Measurements from ENCODE around the gene EML4.
"Not testable (repeated sequence)": the region's sequence is repeated elsewhere in the genome, so short reads cannot be mapped to it uniquely, and the experiment has no call there.

EML4 gene

DNA sequence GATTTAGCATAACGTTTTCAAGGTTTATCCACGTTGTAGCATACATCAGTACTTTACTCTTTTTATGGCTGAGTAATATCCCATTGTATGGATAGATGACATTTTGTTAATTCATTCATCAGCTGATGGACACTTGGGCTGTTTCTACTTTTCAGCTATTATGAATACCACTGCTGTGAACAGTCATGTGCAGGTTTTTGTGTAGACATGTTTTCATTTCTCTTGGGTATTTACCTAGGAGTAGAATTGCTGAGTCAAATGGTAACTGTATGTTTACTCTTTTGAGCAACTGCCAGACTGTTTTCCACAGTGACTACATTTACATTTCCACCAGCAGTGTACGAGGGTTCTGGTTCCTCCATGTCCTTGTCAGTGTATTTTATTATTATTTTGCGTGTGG is 158.0 kb downstream of the EML4 start:
- in situ Hi-C loops (cut with HindIII; ENCODE audit: low sequenced_read_pairs): no loop called here

DNA sequence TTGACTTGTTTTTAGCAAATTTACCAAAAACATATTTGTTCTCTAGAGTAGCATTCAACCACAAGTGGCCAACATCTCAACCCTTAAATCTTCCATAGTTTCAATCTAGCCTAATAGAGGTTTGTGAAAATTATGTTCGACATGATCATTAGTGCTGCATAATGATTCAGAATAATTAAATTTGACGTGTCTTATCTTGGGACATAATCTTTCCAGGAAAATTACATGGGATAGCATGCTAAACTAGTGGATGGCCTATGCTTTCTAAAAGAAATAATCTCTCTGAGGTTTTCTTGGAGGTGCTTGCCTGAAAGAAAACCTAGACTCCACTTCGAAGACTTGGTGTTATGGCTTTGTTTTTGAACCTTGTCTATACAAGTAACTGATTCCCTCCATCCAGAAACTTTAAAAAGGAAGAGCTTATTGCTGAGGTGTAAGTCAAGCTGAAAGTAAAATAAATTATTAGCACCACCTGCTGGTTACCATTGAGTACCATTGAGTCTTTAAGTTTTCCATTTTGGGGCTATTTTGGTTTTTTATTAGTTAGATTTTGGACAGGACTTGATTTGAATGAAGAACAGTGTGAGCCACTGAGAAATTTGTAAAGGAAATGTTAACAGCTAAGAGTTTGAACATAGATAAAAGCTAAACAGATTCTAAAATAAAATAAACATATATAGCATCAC is 159.1 kb downstream of the EML4 start:
- in situ Hi-C loops (cut with HindIII; ENCODE audit: low sequenced_read_pairs): no loop called here

DNA sequence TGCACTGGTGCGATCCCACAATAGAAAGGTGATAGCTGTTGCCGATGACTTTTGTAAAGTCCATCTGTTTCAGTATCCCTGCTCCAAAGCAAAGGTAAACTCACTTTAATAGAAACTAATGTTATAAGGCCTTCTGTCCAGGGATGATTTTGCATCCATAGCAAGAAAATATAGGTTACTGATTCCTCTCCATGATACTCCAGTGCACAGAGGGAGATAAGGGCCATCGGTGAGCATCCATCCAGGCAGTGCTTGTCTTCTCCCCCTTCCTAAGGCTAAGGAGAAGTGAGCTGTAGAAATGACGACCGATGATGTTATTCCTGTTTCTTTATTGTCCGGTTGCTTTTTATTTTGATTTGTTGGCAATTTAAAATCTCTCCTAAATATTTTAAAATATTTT is 159.8 kb downstream of the EML4 start:
- in situ Hi-C loops (cut with HindIII; ENCODE audit: low sequenced_read_pairs): no loop called here

DNA sequence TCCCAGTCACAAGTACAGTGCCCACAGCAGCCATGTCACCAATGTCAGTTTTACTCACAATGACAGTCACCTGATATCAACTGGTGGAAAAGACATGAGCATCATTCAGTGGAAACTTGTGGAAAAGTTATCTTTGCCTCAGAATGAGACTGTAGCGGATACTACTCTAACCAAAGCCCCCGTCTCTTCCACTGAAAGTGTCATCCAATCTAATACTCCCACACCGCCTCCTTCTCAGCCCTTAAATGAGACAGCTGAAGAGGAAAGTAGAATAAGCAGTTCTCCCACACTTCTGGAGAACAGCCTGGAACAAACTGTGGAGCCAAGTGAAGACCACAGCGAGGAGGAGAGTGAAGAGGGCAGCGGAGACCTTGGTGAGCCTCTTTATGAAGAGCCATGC is 160.6 kb downstream of the EML4 start:
- in situ Hi-C loops (cut with HindIII; ENCODE audit: low sequenced_read_pairs): no loop called here

DNA sequence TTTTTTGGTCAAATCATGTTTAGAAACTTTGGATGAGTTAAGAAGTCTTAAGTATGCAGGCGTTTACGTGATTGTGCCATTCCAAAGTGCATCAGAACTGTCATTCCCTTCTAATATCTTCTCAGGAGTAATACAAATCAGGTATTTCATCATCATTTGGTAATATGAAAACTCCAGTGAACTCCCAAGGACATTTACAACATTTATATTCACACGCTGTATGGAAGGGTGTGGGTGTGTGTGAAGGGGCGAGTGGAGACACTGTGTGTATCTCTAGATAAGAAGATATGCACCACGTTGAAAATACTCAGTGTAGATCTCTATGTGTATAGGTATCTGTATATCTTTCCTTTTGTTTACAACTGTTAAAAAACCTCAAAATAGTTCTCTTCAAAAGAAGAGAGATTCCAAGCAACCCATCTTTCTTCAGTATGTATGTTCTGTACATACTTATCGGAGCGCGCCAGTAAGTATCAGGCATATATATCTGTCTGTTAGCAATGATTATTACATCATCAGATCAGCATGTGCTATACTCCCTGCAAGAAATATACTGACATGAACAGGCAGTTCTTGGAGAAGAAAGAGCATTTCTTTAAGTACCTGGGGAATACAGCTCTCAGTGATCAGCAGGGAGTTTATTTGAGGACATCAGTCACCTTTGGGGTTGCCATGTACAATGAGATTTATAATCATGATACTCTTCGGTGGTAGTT is 162.6 kb downstream of the EML4 start:
- in situ Hi-C loops (cut with HindIII; ENCODE audit: low sequenced_read_pairs): no loop called here

DNA sequence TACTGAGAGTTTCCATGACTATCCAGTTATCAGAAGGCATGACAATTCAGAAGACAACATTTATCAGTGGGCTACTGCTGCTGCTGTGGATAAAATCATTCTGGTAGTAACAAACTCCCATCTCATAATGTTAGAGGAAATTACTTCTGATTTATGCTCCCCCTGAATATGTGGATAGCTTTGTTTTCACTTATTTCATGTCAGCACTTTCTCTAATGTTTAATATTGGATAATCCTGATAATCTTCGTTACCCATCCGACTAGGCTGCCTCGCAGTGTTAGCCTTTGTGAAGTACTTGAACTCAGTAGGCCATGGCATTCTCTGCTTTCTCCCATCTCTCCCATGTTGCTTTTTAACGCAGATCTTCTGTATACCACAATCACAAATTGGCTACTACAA is 163.4 kb downstream of the EML4 start:
- in situ Hi-C loops (cut with HindIII; ENCODE audit: low sequenced_read_pairs): no loop called here

DNA sequence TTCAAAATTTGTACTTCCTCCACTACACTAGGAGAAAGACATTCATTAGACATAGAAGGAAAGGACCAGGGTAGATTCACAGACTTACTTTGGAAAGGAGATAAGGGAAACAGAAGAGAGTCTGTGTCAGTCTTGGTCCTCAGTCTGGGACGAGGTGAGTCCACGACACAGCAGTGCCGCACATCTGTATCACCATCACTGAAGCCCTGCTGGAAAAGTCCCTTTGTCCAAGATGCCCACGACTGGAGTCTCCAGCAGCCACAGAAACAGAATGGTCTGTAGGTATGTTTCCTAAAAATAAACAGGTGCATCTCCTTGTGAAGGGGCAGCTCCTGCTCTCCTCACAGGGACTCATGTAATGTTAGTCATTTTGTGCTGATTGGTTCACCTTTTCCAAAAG is 164.4 kb downstream of the EML4 start:
- in situ Hi-C loops (cut with HindIII; ENCODE audit: low sequenced_read_pairs): no loop called here

DNA sequence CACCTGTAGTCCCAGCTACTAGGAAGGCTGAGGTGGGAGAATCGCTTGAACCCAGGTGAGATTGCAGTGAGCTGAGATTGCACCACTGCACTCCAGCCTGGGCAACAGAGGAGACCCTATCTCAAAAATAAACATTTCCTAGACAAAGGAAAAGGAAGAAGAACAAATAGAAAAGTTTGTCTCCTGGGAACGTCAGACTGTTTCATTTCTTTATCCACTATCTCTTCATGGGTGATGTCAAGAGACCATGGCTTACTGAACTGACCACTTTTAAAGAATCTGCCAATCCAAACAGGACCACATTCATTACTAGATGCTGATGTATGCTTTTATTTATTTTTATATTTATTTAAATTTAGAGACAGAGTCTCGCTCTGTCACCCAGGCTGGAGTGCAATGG is 165.1 kb downstream of the EML4 start:
- in situ Hi-C loops (cut with HindIII; ENCODE audit: low sequenced_read_pairs): no loop called here

DNA sequence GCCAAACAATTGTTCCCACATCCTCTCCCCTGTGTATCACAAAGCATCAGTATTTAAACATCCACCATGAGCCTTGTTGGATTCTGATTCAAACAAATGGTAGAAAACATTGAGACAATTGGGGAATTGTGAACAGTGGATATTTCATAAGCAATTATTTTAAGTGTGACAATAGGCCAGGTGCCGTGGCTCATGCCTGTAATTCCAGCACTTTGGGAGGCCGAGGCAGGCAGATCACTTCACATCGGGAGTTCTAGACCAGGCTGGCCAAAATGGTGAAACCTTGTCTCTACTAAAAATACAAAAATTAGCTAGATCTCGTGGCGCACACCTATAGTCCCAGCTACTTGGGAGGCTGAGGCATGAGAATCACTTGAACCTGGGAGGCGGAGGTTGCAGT is 165.7 kb downstream of the EML4 start:
- in situ Hi-C loops (cut with HindIII; ENCODE audit: low sequenced_read_pairs): not testable (repeated sequence)

DNA sequence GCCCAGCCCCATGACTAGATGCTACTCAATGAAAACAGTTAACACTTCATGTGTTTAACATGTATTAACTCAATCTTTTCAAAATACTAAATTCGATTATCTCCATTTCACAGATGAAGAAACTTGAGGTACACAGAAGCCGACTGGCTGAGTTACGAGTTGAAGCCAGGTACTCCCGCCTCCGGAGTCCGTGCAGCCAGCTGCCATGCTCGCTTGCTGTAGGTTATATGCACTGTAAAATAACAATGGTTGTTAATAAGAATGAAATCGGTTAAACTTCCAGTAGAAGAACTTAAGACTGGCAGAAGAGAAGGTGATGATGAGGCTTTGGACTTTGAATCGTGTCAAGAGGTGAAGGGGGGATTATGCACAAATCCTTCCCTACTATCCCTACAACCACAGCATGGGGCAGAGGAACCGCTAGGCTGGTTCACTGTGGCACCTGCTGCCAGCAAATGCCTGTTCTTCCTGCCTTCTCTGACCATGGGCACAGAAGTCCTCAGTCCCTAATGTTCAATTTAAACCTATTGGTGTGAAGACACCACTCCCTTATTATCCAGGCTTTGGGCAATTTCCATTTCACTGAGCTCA is 166.5 kb downstream of the EML4 start:
- in situ Hi-C loops (cut with HindIII; ENCODE audit: low sequenced_read_pairs): no loop called here

DNA sequence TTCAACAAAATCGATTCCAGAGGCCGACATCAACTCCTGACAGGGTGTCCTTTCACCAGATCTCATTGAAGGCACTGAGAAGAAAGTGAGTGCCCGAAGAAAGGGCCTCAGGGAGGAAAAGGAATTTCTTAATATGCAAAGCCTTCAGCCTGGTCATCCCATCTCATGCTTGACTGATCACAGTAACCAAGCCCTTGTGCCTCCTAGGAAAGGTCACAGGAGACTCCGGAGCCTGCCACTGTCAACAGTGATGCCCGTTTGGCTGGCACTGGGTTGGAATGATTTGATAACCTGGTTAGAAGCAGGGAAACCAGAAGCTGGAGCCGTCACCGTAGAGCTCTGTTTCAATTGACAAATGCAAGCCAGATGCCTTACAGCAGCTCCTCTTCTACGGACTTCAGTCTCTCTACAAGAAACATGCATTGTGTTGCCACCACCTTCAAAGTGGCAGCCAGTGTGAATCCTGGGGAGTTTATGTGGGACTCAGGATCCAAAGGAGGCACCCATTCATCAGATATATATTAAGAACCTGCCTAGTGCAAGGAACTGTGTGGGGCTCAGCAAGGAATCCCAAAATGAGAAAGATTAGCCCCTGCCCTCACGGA is 167.3 kb downstream of the EML4 start:
- in situ Hi-C loops (cut with HindIII; ENCODE audit: low sequenced_read_pairs): no loop called here

DNA sequence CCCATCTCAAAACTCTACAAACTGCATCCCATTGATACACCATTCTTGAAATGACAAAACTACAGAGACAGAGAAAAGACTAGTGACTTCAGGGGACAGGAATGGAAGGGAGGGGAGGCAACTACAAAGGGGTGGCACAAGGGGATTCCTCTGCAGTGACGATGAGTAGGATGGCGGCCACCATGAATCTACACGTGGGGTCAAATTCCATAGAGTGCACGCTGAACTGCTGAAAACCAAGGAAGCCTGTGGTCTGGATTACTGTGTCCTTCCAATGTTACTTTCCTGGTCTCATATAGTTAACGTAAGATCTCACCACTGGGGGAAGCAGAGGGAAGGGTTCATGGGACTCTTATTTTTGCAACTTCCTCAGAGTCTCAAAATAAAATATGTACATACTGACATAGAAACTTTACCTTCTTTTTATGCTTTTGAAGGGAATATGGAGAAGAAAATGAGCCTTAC is 168.2 kb downstream of the EML4 start:
- in situ Hi-C loops (cut with HindIII; ENCODE audit: low sequenced_read_pairs): no loop called here

DNA sequence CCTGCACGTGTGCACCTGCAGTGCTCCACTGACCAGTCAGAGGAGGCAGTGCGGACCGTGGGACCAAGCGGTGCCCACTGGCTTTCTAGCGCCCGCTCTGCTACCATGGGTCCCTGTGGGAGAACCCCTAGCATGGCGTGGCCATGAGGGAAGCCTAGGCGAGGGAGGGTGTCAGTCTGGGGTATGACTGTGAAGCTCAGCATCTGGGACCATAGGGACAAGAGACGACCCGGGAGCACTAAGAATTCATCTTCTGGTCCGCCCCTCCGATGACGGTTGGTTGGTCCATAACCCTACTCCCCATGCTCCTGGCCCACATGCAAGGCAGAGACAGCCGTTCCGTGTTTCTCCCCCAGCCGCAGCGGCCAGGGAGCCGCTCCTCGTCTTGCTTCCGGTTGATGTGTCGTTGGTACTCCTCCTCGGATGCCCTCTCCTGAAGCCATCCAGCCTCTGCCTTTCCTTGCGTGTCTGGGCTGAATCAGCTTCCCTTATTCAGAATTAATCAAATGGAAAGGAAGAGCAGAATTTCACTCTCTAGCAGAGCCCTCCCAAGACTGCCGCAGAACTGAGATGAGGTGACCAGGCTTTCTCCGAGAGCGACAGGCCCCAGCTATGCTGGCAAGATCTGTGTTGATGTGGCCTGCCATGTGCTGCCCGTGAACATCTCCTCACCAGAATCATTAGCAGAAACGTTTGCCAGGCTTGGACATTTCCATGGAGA is 168.9 kb downstream of the EML4 start:
- in situ Hi-C loops (cut with HindIII; ENCODE audit: low sequenced_read_pairs): no loop called here

DNA sequence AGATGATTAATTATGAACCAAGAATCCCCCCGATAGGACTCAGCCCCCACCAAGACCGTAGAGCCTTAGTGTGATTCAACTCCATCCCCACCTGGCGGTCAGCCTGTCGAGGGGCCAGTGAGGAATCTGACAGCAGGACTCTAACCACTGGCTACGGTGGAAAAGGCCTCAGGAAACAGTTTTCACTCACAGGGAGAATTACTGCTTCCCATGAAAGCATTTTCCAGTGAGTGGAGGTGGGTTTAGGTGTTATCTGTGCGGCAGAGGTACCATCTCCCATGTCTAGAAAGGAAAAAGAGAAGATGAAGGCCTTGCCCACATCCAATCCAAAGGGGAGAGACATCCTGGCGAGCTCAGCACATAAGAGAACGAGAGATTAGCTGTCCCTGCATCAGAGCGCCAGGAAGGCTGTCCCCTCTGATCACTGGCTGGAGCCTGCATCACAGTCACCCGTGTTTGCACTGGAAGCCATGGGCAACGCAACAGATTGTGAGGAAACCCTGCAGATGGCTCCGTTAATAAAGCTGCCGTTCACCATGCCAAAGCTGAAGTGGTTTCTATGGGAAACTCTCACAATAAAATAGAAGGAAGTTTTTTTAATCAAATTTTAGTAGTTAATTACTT is 169.5 kb downstream of the EML4 start:
- in situ Hi-C loops (cut with HindIII; ENCODE audit: low sequenced_read_pairs): no loop called here

DNA sequence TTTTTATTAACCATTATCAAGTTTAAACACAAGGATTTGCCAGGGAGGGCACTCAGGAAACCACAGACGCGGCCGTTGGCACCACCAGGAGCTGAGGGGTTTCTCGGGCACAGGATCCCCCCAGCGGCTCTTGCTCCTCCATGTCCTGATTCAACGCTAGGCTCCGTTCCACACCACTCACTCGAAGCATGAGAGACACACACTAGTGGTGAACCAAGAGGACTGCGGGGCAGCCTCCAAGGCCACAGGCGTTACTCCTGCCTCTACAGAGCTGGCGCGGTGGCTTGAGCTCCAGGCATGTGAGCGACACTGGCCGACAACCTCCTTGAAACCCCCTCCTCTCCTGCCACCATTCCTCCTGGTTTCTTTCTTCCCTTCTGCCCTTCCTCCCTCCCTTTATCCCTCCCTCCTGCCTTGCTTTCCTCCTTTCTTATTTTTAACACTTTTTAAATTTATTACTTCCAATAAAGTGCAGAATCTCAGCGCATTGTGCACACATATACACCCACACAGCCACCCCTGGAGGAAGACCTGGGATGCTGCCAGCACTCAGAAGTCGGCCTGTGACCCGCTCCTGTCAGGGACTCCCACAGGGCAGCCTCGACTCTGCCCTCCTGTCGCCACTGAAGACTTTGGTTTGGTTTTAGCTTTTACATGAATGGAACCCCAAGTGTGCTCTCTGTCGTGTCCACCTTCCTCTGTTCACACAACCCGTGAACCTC is 170.2 kb downstream of the EML4 start:
- in situ Hi-C loops (cut with HindIII; ENCODE audit: low sequenced_read_pairs): no loop called here

DNA sequence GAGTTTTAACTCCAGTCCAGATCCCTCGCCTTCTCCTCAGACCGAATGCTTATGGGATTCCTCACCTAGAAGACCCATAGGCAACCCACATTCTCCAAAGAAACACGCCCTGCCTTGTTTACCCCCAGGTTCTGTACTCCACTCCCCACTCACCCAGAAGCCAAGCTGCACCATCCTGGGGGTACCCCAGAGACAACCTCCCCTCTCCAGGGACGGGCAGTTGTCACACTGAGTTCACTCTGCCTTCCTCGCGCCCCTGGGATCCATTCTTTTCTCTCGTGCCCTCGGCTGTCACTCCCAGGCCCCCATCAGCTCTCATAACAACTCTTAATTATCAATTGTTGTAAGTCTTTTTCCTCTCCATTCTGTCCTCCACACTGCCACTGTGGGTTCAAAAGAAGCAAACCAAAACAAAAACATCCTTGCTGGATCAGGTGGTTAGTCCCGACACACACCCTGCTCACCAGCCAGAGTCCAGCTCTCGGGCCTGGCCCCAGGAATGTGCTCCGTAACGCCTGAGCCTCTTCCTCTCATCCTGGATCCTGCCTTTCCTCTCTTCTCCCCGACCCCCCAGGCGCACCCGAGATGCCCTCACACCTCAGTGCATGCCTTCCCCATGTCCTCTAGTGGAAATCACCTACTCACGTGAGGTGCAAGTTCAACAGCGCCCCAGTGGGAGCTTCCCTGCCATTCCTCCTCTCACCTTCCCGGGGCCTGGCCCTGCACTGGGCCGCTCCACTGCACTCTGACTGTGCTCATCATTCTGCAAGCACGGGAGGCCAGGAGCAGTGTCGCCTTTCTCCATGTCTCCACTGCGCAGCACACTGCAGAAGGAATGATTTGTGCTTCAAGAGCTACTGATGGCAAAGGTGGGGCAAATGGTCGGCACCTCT is 171.1 kb downstream of the EML4 start:
- in situ Hi-C loops (cut with HindIII; ENCODE audit: low sequenced_read_pairs): no loop called here

DNA sequence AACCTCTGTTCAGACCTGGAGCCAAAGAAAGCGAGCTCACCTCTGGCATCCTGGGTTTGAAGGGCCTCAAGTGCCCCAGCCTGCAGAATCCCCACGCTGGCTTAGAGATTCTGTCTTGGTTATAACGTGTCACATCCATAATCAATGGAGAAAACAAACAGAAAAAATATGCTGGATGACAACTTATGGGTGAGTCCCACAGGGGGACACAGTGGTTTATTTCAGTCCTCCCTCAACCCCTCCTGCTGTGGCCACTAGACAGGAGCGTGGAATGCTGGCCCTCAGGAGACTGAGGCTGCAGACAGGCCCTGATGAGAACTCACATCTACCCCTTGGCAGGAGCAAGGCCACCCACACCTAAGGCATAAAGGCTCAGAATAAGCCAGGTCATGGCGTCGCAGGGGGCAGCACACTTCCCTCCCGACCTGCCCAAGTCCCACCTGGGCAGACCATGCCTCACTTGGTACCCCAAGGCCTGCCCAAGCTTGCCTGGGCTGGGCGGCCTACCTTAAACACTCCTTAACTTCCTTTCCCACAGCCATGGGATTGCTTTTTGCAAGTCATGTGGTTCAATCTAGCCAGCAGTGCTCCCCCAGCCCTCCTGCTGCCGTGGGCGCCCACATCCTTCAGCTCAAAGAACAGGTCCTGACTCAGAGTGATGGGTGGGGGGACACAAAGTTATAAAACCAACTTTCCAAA is 171.9 kb downstream of the EML4 start:
- in situ Hi-C loops (cut with HindIII; ENCODE audit: low sequenced_read_pairs): no loop called here

DNA sequence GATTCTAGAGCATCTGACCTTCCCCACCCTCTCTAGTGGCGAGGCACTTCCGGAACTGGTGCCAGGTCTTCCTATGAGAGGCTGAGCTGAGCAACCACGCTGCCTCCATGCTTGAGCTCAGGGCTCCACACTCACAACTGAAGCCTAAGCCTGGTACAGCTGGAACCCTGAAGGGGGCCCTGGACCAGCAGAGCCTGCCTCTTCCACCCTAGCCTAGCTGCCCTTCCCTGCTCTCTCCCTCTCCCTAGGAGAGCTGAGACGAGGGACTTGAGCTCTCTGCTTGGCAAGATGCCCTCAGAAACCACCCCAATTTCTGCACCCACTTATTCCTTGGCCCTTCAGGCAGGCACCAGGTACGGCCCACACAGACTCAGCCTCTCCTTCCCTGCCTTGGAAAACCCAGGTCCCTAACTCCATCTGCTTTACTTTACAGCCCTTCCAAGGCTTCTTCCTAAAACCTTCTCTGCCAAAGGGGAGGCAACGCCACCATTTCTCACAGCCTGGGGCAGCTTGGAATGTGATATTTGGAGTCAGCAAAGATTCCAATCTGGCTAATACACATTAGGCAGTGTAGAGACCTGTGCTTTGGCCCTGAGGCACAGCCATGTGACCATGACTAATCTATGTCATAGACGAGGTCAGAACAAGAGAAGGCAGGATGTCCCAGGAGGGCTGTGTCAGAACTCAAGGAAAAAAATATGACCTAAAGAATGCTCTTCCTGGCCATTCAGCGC is 173.1 kb downstream of the EML4 start:
- in situ Hi-C loops (cut with HindIII; ENCODE audit: low sequenced_read_pairs): no loop called here

Data from DLD1 (cell line).